PFSK-1 (cell line): ENCODE measurements around the gene FBN1.

Experiments
- FOXP2 ChIP-seq: optimal IDR thresholded peaks from 2 replicates; pipeline ENCODE3; 2011; ENCODE audit warnings: borderline replicate concordance, control low read depth, inconsistent platforms; ENCODE audit not compliant: insufficient read depth; ENCODE audit errors: extremely low read length, extremely low read depth
- POLR2AphosphoS5 ChIP-seq: IDR thresholded peaks from 2 replicates; pipeline ENCODE4 v1.6.1; 2012; ENCODE audit warnings: low read depth, mild to moderate bottlenecking, control low read depth, low read length, moderate library complexity
- REST ChIP-seq, 2 experiments: IDR thresholded peaks; 2 replicates each; pipeline versions ENCODE4 v1.6.1 to v1.8.0; 2011 to 2012; ENCODE audit warnings: low read depth in 2 of 2, low read length in 2 of 2, control low read depth in 1 of 2, inconsistent platforms in 1 of 2, mild to moderate bottlenecking in 1 of 2, moderate library complexity in 1 of 2; ENCODE audit not compliant: insufficient read depth in 1 of 2
- SIN3A ChIP-seq: IDR thresholded peaks from 2 replicates; pipeline ENCODE4 v1.6.1; 2012; ENCODE audit warnings: mild to moderate bottlenecking, low read length, moderate library complexity, borderline replicate concordance; ENCODE audit not compliant: insufficient read depth
- TAF1 ChIP-seq: IDR thresholded peaks from 2 replicates; pipeline ENCODE4 v1.6.1; 2012; ENCODE audit warnings: low read length, control low read depth, borderline replicate concordance; ENCODE audit not compliant: insufficient read depth

Gene FBN1

GRCh38 chr15:48564690-48565089 is 80.8 kb downstream of the FBN1 start:
- no peak for TF ChIP-seq REST (IDR thresholded peaks at IDR 0.05; ENCODE audit: insufficient read depth in 1 of 2, low read depth in 2 of 2, low read length in 2 of 2)
- no peak for TF ChIP-seq TAF1

GRCh38 chr15:48563934-48564333 is 81.6 kb downstream of the FBN1 start:
- TF ChIP-seq FOXP2 (no peak), REST (IDR thresholded peaks at IDR 0.05; ENCODE audit: insufficient read depth in 1 of 2, low read depth in 2 of 2, low read length in 2 of 2) (peak in 1 of 2 experiments; percentile 51; a peak in 1 of 4 replicates)

- no peak for TF ChIP-seq POLR2AphosphoS5
- TF ChIP-seq FOXP2 = no peak
- TF ChIP-seq SIN3A = no peak
- no peak for TF ChIP-seq REST (IDR thresholded peaks at IDR 0.05; ENCODE audit: insufficient read depth in 1 of 2, low read depth in 2 of 2, low read length in 2 of 2)
- TF ChIP-seq TAF1 = no peak
These were observed 85.0 kb downstream of the FBN1 start for GRCh38 chr15:48560321-48561051.

GRCh38 chr15:48559285-48559684 is 86.2 kb downstream of the FBN1 start:
- TF ChIP-seq POLR2AphosphoS5 (no peak), REST (IDR thresholded peaks at IDR 0.05; ENCODE audit: insufficient read depth in 1 of 2, low read depth in 2 of 2, low read length in 2 of 2) (no peak), FOXP2 (no peak), SIN3A (no peak), TAF1 (no peak)

GRCh38 chr15:48558226-48558625 is 87.3 kb downstream of the FBN1 start:
- TF ChIP-seq REST (IDR thresholded peaks at IDR 0.05; ENCODE audit: insufficient read depth in 1 of 2, low read depth in 2 of 2, low read length in 2 of 2) = no peak
- no peak for TF ChIP-seq TAF1
- TF ChIP-seq FOXP2 = no peak
- no peak for TF ChIP-seq SIN3A
- no peak for TF ChIP-seq POLR2AphosphoS5
